HG03064 (cell line): Measurements from ENCODE around the gene SUFU.

Source experiments
- ATAC-seq: cut with Tn5 transposase; IDR thresholded peaks from one replicate; pipeline ENCODE4 v1.9.1; 2021; ENCODE audit warnings: low read depth; ENCODE audit not compliant: unreplicated experiment

SUFU gene

GRCh38 chr10:102545997-102546396 is 42.2 kb downstream of the SUFU start:
- no peak for ATAC-seq

- no peak for ATAC-seq
Observed at GRCh38 chr10:102546606-102547320, 43.0 kb downstream of the SUFU start.

GRCh38 chr10:102549549-102549948 is 45.8 kb downstream of the SUFU start:
- no peak for ATAC-seq

GRCh38 chr10:102550636-102551210 is 47.0 kb downstream of the SUFU start:
- ATAC-seq = no peak

- ATAC-seq = no peak
Observed at GRCh38 chr10:102552533-102552932, 48.8 kb downstream of the SUFU start.

- no peak for ATAC-seq
Observed at GRCh38 chr10:102553771-102554170, 50.0 kb downstream of the SUFU start.

GRCh38 chr10:102554531-102554930 is 50.8 kb downstream of the SUFU start:
- no peak for ATAC-seq

- no peak for ATAC-seq
Observed at GRCh38 chr10:102555781-102556328, 52.1 kb downstream of the SUFU start.

- ATAC-seq = no peak
Observed at GRCh38 chr10:102557569-102557968, 53.8 kb downstream of the SUFU start.

GRCh38 chr10:102559764-102560163 is 56.0 kb downstream of the SUFU start:
- ATAC-seq = no peak

GRCh38 chr10:102564209-102564834 is 60.5 kb downstream of the SUFU start:
- no peak for ATAC-seq

- ATAC-seq = no peak
Observed at GRCh38 chr10:102565793-102566192, 62.0 kb downstream of the SUFU start.

GRCh38 chr10:102578782-102579181 is 75.0 kb downstream of the SUFU start:
- no peak for ATAC-seq

GRCh38 chr10:102579328-102579727 is 75.6 kb downstream of the SUFU start:
- ATAC-seq = no peak

GRCh38 chr10:102580230-102580629 is 76.5 kb downstream of the SUFU start:
- no peak for ATAC-seq

GRCh38 chr10:102581401-102581800 is 77.6 kb downstream of the SUFU start:
- no peak for ATAC-seq

GRCh38 chr10:102581981-102582580 is 78.3 kb downstream of the SUFU start:
- ATAC-seq = no peak

GRCh38 chr10:102583435-102584417 is 80.0 kb downstream of the SUFU start:
- ATAC-seq = no peak

GRCh38 chr10:102585026-102585425 is 81.3 kb downstream of the SUFU start:
- ATAC-seq = no peak

- ATAC-seq = no peak
Observed at GRCh38 chr10:102586858-102587257, 83.1 kb downstream of the SUFU start.
